HG02943 (cell line): ENCODE measurements around the gene TDRD15.
"Not testable (repeated sequence)": the region's sequence is repeated elsewhere in the genome, so short reads cannot be mapped to it uniquely, and the experiment has no call there.

Experiments used
- ATAC-seq: cut with Tn5 transposase; IDR thresholded peaks from one replicate; pipeline ENCODE4 v1.9.1; 2021; ENCODE audit warnings: mild to moderate bottlenecking, low read depth, moderate library complexity; ENCODE audit not compliant: unreplicated experiment

Gene TDRD15

DNA sequence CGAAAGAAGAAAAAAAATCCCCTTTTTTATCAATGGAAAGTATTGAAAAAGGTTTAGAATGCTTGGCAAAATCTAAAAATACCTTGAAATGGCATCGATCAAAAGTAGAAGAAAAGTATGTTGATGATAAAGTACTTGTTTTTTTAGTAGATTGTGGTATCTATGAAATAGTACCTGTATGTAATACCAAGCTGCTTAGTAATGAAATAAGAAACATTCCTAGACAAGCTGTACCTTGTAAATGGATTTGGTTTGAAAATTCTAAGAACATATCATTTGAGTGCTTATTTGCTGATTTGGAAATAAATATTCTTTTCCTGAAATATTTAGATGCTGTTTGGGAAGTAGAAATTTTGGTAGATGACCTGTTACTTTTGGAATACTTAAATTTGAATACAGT is 18.4 kb downstream of the TDRD15 start:
- ATAC-seq = no peak

DNA sequence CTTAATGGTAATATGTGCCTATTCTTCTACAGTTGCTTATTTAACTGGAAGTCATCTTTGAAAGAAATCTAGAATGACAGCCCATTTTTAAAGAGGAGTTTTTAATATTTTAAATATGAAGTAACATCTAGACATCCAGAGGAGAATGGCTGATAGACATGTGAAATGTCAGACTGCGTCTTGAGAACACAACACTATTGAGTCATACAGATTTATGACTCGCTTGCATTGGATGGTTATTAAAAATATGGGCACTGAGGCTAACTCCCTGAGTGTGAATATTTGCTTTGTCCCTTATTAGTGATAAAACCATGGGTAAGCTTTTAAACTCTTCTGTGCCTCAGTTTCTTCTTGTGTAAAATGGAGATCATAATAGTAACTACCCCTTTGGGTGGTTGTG is 22.9 kb downstream of the TDRD15 start:
- ATAC-seq = no peak

- no peak for ATAC-seq
Measured at GRCh38 chr2:21148718-21149117, 24.9 kb downstream of the TDRD15 start.

- ATAC-seq = not testable (repeated sequence)
Measured at GRCh38 chr2:21151234-21151633, 27.5 kb downstream of the TDRD15 start.

GRCh38 chr2:21155365-21156136 is 31.8 kb downstream of the TDRD15 start:
- no peak for ATAC-seq

DNA sequence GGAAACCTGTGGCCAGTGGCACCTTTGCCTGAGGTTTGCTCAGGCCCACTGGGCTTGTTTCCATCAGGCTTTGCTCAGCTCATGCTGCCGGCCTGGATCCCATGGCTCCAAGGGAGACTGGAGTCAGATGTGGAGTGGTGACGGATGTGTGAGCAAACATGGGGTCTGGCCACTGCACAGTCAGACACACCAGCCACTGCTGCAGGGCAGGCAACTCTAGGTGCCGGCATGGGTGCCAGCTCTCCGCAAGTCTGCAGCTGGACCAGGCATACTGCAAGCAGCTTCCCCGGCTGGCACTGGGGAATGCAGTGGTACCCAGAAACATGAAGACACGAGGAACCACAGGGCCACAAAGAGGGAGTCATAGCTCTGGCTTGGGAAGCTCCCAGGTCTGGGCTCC is 37.4 kb downstream of the TDRD15 start:
- no peak for ATAC-seq

GRCh38 chr2:21161832-21162614 is 38.3 kb downstream of the TDRD15 start:
- ATAC-seq = no peak

DNA sequence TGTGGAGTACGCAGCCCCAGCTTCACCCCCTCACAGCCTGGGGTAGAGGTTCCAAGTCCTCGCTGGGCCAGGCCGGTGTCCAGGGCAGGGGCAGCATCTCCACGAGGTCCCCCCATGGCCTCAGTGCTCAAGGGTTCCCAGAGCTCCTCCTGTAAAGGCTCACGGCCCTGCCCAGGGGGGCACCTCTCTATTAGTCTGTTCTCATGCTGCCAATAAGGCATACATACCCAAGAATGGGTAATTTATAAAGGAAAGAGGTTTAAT is 38.8 kb downstream of the TDRD15 start:
- ATAC-seq = no peak

DNA sequence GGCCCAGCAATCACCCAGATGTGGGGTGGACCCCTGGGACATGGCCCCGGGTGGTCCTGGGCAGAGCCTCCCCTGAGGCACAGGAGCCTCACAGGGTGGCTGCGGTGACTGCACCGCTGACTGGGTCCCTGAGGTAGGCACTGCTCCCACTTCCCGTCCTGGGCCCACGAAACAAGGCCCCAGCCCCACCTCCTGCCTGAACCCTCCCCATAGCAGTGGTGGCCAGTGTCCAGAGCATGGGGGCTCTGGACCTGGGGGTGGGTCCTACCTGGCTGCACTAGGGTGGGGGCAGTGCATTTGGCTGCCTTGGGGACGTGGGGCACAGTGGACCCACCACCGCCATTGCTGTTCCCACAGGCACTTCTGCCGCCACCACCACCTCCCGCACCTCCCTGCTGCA is 39.4 kb downstream of the TDRD15 start:
- no peak for ATAC-seq

DNA sequence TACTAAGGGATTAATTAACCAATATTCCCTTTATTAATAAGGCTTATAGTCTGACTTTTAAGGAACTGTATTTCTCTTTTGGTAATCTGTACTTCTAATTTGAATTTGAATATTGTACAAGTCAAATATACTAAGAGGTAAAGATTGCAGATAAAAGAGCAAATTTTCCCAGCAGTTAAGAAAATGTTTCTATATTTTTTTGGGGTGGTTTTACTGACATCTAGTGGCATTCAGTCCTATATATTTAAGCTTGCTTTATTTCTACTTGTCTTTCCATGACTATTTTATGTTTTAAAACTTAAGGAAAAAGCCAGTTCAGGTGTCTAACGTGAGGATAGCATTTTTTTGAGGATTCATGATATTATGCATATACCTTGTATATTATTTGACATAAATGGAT is 41.6 kb downstream of the TDRD15 start:
- no peak for ATAC-seq

DNA sequence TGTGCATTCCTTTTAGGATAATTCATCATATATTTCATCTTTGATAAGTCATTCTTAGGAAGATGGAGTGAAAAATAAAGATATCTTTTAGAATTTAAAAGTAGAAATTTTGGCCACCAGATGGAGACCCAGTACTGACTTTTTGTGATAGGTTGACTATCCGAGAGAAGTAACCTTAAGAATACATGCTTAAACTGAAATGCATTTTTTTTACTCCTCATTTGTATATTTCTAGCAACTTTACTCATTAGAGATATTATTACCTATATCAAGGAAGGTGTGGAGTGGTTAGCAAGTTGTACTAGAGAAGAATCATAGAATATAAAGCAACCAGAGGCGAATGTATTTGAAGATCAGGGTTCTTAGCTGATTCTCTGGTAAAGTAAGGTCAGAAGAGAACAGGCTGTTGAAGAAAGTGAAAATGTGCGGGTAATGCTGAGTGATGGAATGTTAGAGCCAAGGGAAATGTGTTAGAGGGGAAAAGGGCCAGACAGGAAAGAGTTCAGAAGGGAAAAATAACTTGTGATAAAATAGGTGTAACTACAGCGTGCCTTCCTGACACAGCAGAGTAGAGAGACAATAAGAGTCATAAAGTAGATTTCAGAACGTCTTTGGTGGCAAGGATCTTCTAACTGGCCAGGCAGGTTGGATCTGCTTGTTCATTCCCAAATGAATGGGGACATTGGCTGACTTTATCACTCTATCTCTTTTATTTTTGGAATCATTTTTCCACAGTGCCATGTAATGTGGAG is 52.3 kb downstream of the TDRD15 start:
- no peak for ATAC-seq

GRCh38 chr2:21181957-21182356 is 58.2 kb downstream of the TDRD15 start:
- no peak for ATAC-seq

GRCh38 chr2:21183306-21183705 is 59.5 kb downstream of the TDRD15 start:
- ATAC-seq = no peak

DNA sequence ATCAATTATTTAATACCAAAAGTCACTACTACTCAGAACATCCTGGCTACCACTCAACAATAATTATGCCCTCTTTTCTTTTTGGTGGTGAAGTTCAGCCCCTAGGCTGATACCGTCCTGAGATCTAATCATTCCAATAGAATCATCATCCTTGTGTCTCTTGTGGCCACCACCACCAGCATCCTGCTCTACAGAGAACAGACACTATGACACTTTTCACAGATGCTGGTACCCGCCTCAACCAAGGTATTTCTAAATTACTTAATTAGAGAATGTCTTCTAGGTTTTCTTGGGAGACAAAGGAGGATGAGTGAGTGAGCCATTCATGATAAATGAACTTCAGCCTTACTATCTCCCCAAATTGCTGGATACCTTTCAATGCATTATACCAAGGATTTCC is 60.0 kb downstream of the TDRD15 start:
- ATAC-seq = no peak

- no peak for ATAC-seq
Measured at GRCh38 chr2:21191535-21191934, 67.8 kb downstream of the TDRD15 start.
